NCI-H2196 (cell line): Measurements from ENCODE around the gene P3H2.

Source experiments
- DNase-seq: peaks from one replicate; lab custom pipeline; 2025; ENCODE audit not compliant: unreplicated experiment; lab: John Stamatoyannopoulos, UW

Gene P3H2

GRCh38 chr3:190018460-190018859, 102.2 kb downstream of the P3H2 start:
- DNase-seq = no peak

- no peak for DNase-seq
Observed at GRCh38 chr3:190017521-190018288, 103.0 kb downstream of the P3H2 start.

- no peak for DNase-seq
Observed at GRCh38 chr3:190016966-190017365, 103.7 kb downstream of the P3H2 start.

GRCh38 chr3:190014940-190015339, 105.8 kb downstream of the P3H2 start:
- no peak for DNase-seq

- no peak for DNase-seq
Observed at GRCh38 chr3:190013943-190014924, 106.5 kb downstream of the P3H2 start.

- no peak for DNase-seq
Observed at GRCh38 chr3:190012784-190013183, 107.9 kb downstream of the P3H2 start.

GRCh38 chr3:190012314-190012782, 108.3 kb downstream of the P3H2 start:
- no peak for DNase-seq

- no peak for DNase-seq
Observed at GRCh38 chr3:190010486-190010885, 110.2 kb downstream of the P3H2 start.

- no peak for DNase-seq
Observed at GRCh38 chr3:190009614-190010013, 111.1 kb downstream of the P3H2 start.

GRCh38 chr3:190008432-190008831, 112.3 kb downstream of the P3H2 start:
- no peak for DNase-seq

- no peak for DNase-seq
Observed at GRCh38 chr3:190005343-190006113, 115.2 kb downstream of the P3H2 start.

- DNase-seq = no peak
Observed at GRCh38 chr3:190004656-190005055, 116.0 kb downstream of the P3H2 start.

GRCh38 chr3:190003681-190004123, 117.0 kb downstream of the P3H2 start:
- no peak for DNase-seq

- no peak for DNase-seq
Observed at GRCh38 chr3:190003068-190003467, 117.6 kb downstream of the P3H2 start.

GRCh38 chr3:190001426-190001825, 119.3 kb downstream of the P3H2 start:
- no peak for DNase-seq

- DNase-seq = no peak
Observed at GRCh38 chr3:190000861-190001196, 119.9 kb downstream of the P3H2 start.

GRCh38 chr3:190000187-190000860, 120.4 kb downstream of the P3H2 start:
- DNase-seq = no peak

- no peak for DNase-seq
Observed at GRCh38 chr3:189999718-190000117, 121.0 kb downstream of the P3H2 start.

- DNase-seq = no peak
Observed at GRCh38 chr3:189995129-189995528, 125.6 kb downstream of the P3H2 start.

GRCh38 chr3:189990826-189991225, 129.9 kb downstream of the P3H2 start:
- DNase-seq = no peak

- DNase-seq = no peak
Observed at GRCh38 chr3:189988854-189989253, 131.8 kb downstream of the P3H2 start.
